Urinary bladder (tissue), 4 donors: Measurements from ENCODE around the gene ATP1B3. TPM values are rescaled to one million over a fixed set of nuclear protein-coding genes. Genes with fewer than 3 reads are reported as not detected.

Experiments used
- DNase-seq: peaks from one replicate; pipeline ENCODE4 v3.0.0-alpha.2; 2015; ENCODE audit errors: extremely low spot score
- H3K27ac ChIP-seq: one replicate; pipeline ENCODE4 v1.5.1; 2013; ENCODE audit warnings: low read depth, mild to moderate bottlenecking, moderate library complexity
- H3K36me3 ChIP-seq: one replicate; pipeline ENCODE4 v1.6.1; 2013; ENCODE audit warnings: mild to moderate bottlenecking, moderate library complexity; ENCODE audit not compliant: insufficient read depth
- H3K4me1 ChIP-seq: one replicate; pipeline ENCODE4 v1.6.1; 2013; ENCODE audit warnings: mild to moderate bottlenecking, moderate library complexity; ENCODE audit not compliant: insufficient read depth
- H3K4me3 ChIP-seq: one replicate; pipeline ENCODE4 v1.5.1; 2013; ENCODE audit warnings: low read depth, low read length
- WGBS: extraction: QIAGEN DNeasy Blood & Tissue Kit; methylation state at CpG from one replicate; pipeline ENCODE4 v1.1.7; 2013; 5-methylcytosine and 5-hydroxymethylcytosine counted together
- polyA plus RNA-seq: library from polyadenylated mRNA; stranded (reverse); fragments of 200-250 nt; gene quantifications from one replicate; pipeline ENCODE4 v1.2.3, GENCODE V29; 2013
- total RNA-seq: library from RNA; depleted of rRNA; stranded (reverse); fragments of >200 nt; gene quantifications from one replicate; pipeline ENCODE4 v1.2.3, GENCODE V29; 2014
- donor health status: healthy with polysubstance abuse.
- donor health status: healthy.

ATP1B3 gene
- total and polyA plus RNA-seq, 2 donors: 21.8 to 75.8 TPM

GRCh38 chr3:141849056-141849815, 27.2 kb upstream of the ATP1B3 start:
- H3K4me3 ChIP-seq: no peak overlapping the region
- WGBS: 63% methylated on average over 11 of the region's 11 CpGs
- no peak overlapping the region for H3K27ac ChIP-seq
- no peak for DNase-seq
- H3K36me3 ChIP-seq: no peaks in the 10 kb centered on the region
- H3K4me1 ChIP-seq: no peaks in the 10 kb centered on the region

GRCh38 chr3:141851411-141851810, 25.0 kb upstream of the ATP1B3 start:
- WGBS: 84% methylated on average over 5 of the region's 5 CpGs
- DNase-seq: no peak
- H3K4me1 ChIP-seq: no peaks in the 10 kb centered on the region
- H3K36me3 ChIP-seq: no peaks in the 10 kb centered on the region
- H3K27ac ChIP-seq: no peak overlapping the region
- H3K4me3 ChIP-seq: no peak overlapping the region

GRCh38 chr3:141853081-141853601, 23.3 kb upstream of the ATP1B3 start:
- no peak for DNase-seq
- Histone ChIP-seq H3K4me3 (no peak overlapping the region), H3K4me1 (no peaks in the 10 kb centered on the region), H3K36me3 (no peaks in the 10 kb centered on the region), H3K27ac (no peak overlapping the region)
- 72% methylated on average over 4 of the region's 4 CpGs for WGBS

- H3K4me1 ChIP-seq: no peaks in the 10 kb centered on the region
- no peak overlapping the region for H3K27ac ChIP-seq
- H3K4me3 ChIP-seq: no peak overlapping the region
- 85% methylated on average over 10 of the region's 10 CpGs for WGBS
- DNase-seq: no peak
- no peaks in the 10 kb centered on the region for H3K36me3 ChIP-seq
Measured at GRCh38 chr3:141853629-141854168, 22.7 kb upstream of the ATP1B3 start.

GRCh38 chr3:141854599-141854998, 21.8 kb upstream of the ATP1B3 start:
- Histone ChIP-seq H3K4me3 (no peak overlapping the region), H3K36me3 (no peaks in the 10 kb centered on the region), H3K27ac (no peak overlapping the region), H3K4me1 (no peaks in the 10 kb centered on the region)
- 98% methylated on average over 1 of the region's 1 CpG for WGBS
- DNase-seq: no peak

- no peaks in the 10 kb centered on the region for H3K4me1 ChIP-seq
- no peak overlapping the region for H3K4me3 ChIP-seq
- no peaks in the 10 kb centered on the region for H3K36me3 ChIP-seq
- no peak for DNase-seq
- 83% methylated on average over 2 of the region's 2 CpGs for whole genome bisulfite sequencing
- no peak overlapping the region for H3K27ac ChIP-seq
Measured at GRCh38 chr3:141858312-141858711, 18.1 kb upstream of the ATP1B3 start.

- Histone ChIP-seq H3K4me1 (no peaks in the 10 kb centered on the region), H3K27ac (no peak overlapping the region), H3K4me3 (no peak overlapping the region), H3K36me3 (no peaks in the 10 kb centered on the region)
- no peak for DNase-seq
- 88% methylated on average over 4 of the region's 4 CpGs for WGBS
Measured at GRCh38 chr3:141859651-141860050, 16.8 kb upstream of the ATP1B3 start.

DNA sequence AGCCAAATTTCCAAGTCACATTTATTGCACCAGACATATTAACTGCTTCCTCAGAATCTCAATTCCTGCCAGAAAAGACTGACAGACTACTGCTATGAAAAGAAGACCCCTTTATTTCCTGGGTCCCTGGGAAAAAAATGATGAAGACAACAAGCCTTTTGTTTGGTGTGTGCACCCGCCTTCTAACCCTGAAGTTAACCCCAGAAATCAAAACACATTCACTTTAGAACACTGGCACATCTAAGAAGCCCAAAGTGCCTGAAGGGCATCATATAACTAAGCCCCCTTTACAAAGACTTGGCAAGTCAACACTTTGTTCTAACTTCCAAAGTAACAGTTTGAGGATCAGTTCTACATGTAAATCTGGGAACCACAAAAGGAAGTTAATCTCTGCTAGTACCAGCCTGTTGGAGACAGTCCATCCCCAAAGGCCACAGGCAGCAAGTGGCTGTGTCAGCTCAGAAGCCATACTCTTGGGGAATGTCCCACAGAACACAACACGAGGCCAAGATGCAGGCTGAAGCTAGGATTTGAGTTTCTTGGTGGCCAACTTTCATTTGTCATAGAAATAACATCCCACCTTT, 16.3 kb upstream of the ATP1B3 start:
- Histone ChIP-seq H3K4me1 (no peaks in the 10 kb centered on the region), H3K36me3 (no peaks in the 10 kb centered on the region), H3K4me3 (no peak overlapping the region), H3K27ac (no peak overlapping the region)
- no peak for DNase-seq
- WGBS: 88% methylated on average over 2 of the region's 2 CpGs

- Histone ChIP-seq H3K36me3 (no peaks in the 10 kb centered on the region), H3K27ac (no peak overlapping the region), H3K4me3 (no peak overlapping the region), H3K4me1 (no peaks in the 10 kb centered on the region)
- DNase-seq: no peak
- 50% methylated on average over 8 of the region's 8 CpGs for WGBS
Measured at GRCh38 chr3:141860766-141861513, 15.5 kb upstream of the ATP1B3 start.

DNA sequence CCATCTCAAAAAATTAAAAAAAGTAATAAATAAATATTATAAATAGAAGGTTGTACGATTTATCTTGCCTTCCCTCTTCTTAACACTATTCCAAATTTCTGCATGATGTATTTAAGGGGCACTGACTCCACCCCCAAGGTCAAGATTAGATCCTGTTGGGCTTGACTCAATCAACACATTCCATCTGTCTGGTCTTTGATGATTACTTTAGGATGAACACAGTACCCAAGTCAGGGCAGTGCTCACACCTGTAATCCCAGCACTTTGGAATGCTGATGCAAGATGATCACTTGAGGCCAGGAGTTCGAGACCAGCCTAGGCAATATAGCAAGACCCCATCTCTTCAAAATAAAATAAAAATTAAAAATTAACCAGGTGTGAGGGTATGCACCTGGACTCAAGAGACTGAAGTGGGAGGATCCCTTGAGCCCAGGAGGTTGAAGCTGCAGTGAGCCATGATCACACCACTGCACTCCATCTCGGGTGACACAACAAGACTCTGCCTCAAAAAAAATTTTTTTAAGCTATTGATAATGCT, 14.1 kb upstream of the ATP1B3 start:
- 70% methylated on average over 3 of the region's 3 CpGs for WGBS
- no peak for DNase-seq
- H3K4me3 ChIP-seq: no peak overlapping the region
- H3K4me1 ChIP-seq: no peaks in the 10 kb centered on the region
- H3K36me3 ChIP-seq: no peaks in the 10 kb centered on the region
- H3K27ac ChIP-seq: no peak overlapping the region

DNA sequence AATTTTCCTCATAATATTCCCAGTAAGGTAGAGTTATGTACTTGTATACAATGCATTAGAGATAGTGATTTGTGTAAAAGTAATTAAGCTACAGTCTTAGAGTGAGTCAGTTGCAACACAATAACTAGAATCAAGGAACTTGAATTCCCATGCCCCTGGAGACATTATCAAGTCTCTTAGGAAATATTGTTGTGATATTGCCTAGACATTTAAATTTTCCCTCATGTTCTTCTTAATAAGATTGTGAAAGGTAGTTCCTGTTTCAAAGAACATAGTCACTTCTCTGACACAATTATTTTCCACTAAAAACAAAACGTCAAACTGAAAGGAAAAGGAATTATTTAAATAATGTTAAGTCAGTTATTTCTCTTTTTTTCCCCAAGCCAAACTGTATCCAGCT, 13.0 kb upstream of the ATP1B3 start:
- 32% methylated on average over 1 of the region's 1 CpG for WGBS
- Histone ChIP-seq H3K4me1 (no peaks in the 10 kb centered on the region), H3K36me3 (no peaks in the 10 kb centered on the region), H3K27ac (no peak overlapping the region), H3K4me3 (no peak overlapping the region)
- DNase-seq: no peak

DNA sequence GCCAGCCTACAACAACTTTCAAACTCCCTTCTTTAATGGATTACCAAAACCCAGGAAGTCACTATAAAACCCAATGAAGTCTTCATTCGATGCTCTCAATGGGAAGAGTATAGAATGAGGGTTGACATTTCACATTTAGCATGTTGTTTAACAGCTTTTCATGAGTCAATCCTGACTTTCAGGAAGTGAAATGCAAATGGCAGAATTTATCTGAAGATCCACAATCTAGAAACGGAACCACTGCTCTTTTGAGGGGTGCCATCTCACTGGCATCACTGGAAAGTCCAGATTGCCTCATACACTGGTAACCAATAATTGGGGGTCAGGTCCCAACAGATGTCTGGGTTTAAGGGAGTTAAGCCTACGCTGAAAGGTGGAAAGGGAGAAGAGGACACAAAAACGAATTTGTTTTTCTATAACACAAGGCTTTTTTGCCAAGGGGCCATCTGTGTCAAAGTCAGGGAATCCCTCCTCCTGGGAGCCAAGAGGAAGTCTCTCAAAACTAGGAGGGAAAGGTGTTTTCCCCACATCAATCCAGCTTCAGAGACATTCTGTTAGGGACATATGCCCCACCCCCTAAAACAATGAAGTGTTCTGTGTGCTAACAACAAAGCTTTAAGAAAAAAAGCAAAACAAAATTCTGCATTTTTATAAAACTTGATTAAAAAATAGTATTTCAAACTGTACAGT, 12.0 kb upstream of the ATP1B3 start:
- 74% methylated on average over 4 of the region's 4 CpGs for WGBS
- Histone ChIP-seq H3K4me1 (no peaks in the 10 kb centered on the region), H3K4me3 (no peak overlapping the region), H3K27ac (no peak overlapping the region), H3K36me3 (no peaks in the 10 kb centered on the region)
- DNase-seq: no peak

GRCh38 chr3:141865101-141865500, 11.3 kb upstream of the ATP1B3 start:
- H3K27ac ChIP-seq: no peak overlapping the region
- no peaks in the 10 kb centered on the region for H3K4me1 ChIP-seq
- no peak overlapping the region for H3K4me3 ChIP-seq
- no peaks in the 10 kb centered on the region for H3K36me3 ChIP-seq
- 95% methylated on average over 9 of the region's 9 CpGs for WGBS
- no peak for DNase-seq
